HCT116 (cell line): Measurements from ENCODE around the gene C11orf42. TPM values are rescaled to one million over a fixed set of nuclear protein-coding genes. Genes with fewer than 3 reads are reported as not detected.

ENCODE experiments used
- ATAC-seq: fragments of 200-7000 bp; cut with Tn5 transposase; 2 replicates; pipeline ENCODE4 v1.9.1; 2020; ENCODE audit warnings: mild to moderate bottlenecking, moderate library complexity
- BruUV-seq: library from RNA; stranded (reverse); fragments of 400-500 nt; replicated peaks from 2 replicates; lab custom pipeline; 2021; lab: Mats Ljungman, UMichigan
- CTCF ChIA-PET: fragments of 300-600 bp; sonication (Branson Sonifier 250); formaldehyde crosslinking; loops from one replicate; lab custom pipeline; 2021; ENCODE audit warnings: antibody characterized with exemption; lab: Charles Lee
- POLR2A ChIA-PET: fragments of 300-600, 350-600 bp; sonication (Branson Sonifier 250); formaldehyde crosslinking; loops from one replicate; lab custom pipeline; 2021; ENCODE audit warnings: antibody characterized with exemption; lab: Charles Lee
- RAD21 ChIA-PET, 2 experiments: fragments of 300-600 bp; sonication (Branson Sonifier 250); formaldehyde crosslinking; loops; one replicate each; lab custom pipeline; 2023; ENCODE audit warnings: low total read pairs in 2 of 2; ENCODE audit not compliant: uncharacterized antibody in 2 of 2, unreplicated experiment in 2 of 2, low non-redundant PET in 1 of 2; lab: Charles Lee
- DNase-seq: peaks from one replicate; pipeline ENCODE4 v3.0.0-alpha.2; 2010; ENCODE audit warnings: low read depth, low spot score
- H2AFZ ChIP-seq: fragments of 200-600 bp; shearing (Covaris generic), sonication (generic); 2 replicates; pipeline ENCODE4 v1.6.1; 2017; ENCODE audit warnings: low read depth, mixed run types, mixed read lengths, antibody characterized with exemption, low read length; ENCODE audit not compliant: poor library complexity, severe bottlenecking
- H3K27ac ChIP-seq: 2 replicates; pipeline ENCODE4 v1.5.1; 2012; ENCODE audit warnings: low read depth, low read length
- H3K27me3 ChIP-seq: fragments of 200-600 bp; sonication (generic); 2 replicates; pipeline ENCODE4 v1.6.1; 2016; ENCODE audit warnings: mixed run types, low read length, mixed read lengths; ENCODE audit not compliant: insufficient read depth
- H3K36me3 ChIP-seq, 2 experiments: fragments of 200-500 bp in 1 of 2; fragments of 200-600 bp in 1 of 2; sonication (Bioruptor generic) in 1 of 2; sonication (generic) in 1 of 2; 2 replicates each; pipeline versions ENCODE4 v1.5.1 to v1.6.1; 2014 to 2016; ENCODE audit warnings: low read length in 2 of 2, inconsistent platforms in 1 of 2, mixed read lengths in 1 of 2, mixed run types in 1 of 2; ENCODE audit not compliant: insufficient read depth in 2 of 2, control insufficient read depth in 1 of 2
- H3K4me1 ChIP-seq, 2 experiments: fragments of 200-600 bp in 1 of 2; sonication (generic) in 1 of 2; 2 replicates each; pipeline versions ENCODE4 v1.5.1 to v1.6.1; 2012 to 2017; ENCODE audit warnings: low read length in 2 of 2, inconsistent platforms in 1 of 2, mild to moderate bottlenecking in 1 of 2, mixed read lengths in 1 of 2, mixed run types in 1 of 2, moderate library complexity in 1 of 2; ENCODE audit not compliant: insufficient read depth in 2 of 2, control insufficient read depth in 1 of 2
- H3K4me2 ChIP-seq: fragments of 200-600 bp; sonication (generic); 2 replicates; pipeline ENCODE4 v1.6.1; 2017; ENCODE audit warnings: mixed run types, low read length, mixed read lengths
- H3K4me3 ChIP-seq, 2 experiments: fragments of 200-600 bp in 1 of 2; sonication (generic) in 1 of 2; replicated peaks in 1 of 2; 2 replicates each; pipeline ENCODE4 v1.5.1; 2011 to 2016; ENCODE audit warnings: low read length in 2 of 2, control low read depth in 1 of 2, low read depth in 1 of 2, mild to moderate bottlenecking in 1 of 2, mixed read lengths in 1 of 2, mixed run types in 1 of 2
- H3K79me2 ChIP-seq: fragments of 200-600 bp; sonication (generic); 2 replicates; pipeline ENCODE4 v1.6.1; 2017; ENCODE audit warnings: mild to moderate bottlenecking, mixed run types, low read length, moderate library complexity, mixed read lengths; ENCODE audit not compliant: insufficient read depth
- H3K9ac ChIP-seq: fragments of 200-600 bp; sonication (generic); 2 replicates; pipeline ENCODE4 v1.6.1; 2016; ENCODE audit warnings: low read length, mixed read lengths
- H3K9me2 ChIP-seq: fragments of 200-600 bp; sonication (generic), shearing (Covaris generic); 2 replicates; pipeline ENCODE4 v1.6.1; 2017; ENCODE audit warnings: mixed run types, mild to moderate bottlenecking, moderate library complexity; ENCODE audit not compliant: insufficient read depth
- H3K9me3 ChIP-seq, 2 experiments: fragments of 200-500 bp in 1 of 2; fragments of 200-600 bp in 1 of 2; sonication (Bioruptor generic) in 1 of 2; sonication (generic) in 1 of 2; 2 replicates each; pipeline ENCODE4 v1.6.1; 2014 to 2017; ENCODE audit warnings: low read length in 2 of 2, mixed read lengths in 2 of 2, inconsistent platforms in 1 of 2, low read depth in 1 of 2, mild to moderate bottlenecking in 1 of 2, mixed run types in 1 of 2, moderate library complexity in 1 of 2; ENCODE audit not compliant: control insufficient read depth in 1 of 2, insufficient read depth in 1 of 2
- H4K20me1 ChIP-seq: fragments of 200-600 bp; sonication (generic), shearing (Covaris generic); 2 replicates; pipeline ENCODE4 v1.6.1; 2017; ENCODE audit warnings: mixed run types, mild to moderate bottlenecking, moderate library complexity; ENCODE audit not compliant: insufficient read depth
- CTCF ChIP-seq, 3 experiments: fragments of 200-600 bp in 1 of 3; sonication (generic) in 1 of 3; IDR thresholded peaks in 2 of 3; conservative IDR thresholded peaks in 1 of 3; 2 replicates each; pipeline ENCODE4 v1.5.1; 2012 to 2017; ENCODE audit warnings: low read depth in 2 of 3, low read length in 2 of 3, antibody characterized with exemption in 1 of 3, borderline replicate concordance in 1 of 3, control low read depth in 1 of 3, mild to moderate bottlenecking in 1 of 3, mixed read lengths in 1 of 3, mixed run types in 1 of 3, moderate library complexity in 1 of 3; ENCODE audit not compliant: insufficient read depth in 1 of 3
- EZH2 ChIP-seq: fragments of 200-600 bp; sonication (generic); IDR thresholded peaks from 2 replicates; pipeline ENCODE4 v1.6.1; 2017; ENCODE audit warnings: antibody characterized with exemption, mixed run types
- JUND ChIP-seq: IDR thresholded peaks from 2 replicates; pipeline ENCODE4 v1.6.1; 2012
- MAX ChIP-seq: IDR thresholded peaks from 2 replicates; pipeline ENCODE4 v1.6.1; 2012
- POLR2A ChIP-seq: IDR thresholded peaks from 2 replicates; pipeline ENCODE4 v1.7.0; 2011; ENCODE audit warnings: borderline replicate concordance; ENCODE audit not compliant: insufficient read depth, insufficient read length; ENCODE audit errors: extremely low read depth
- RAD21 ChIP-seq: IDR thresholded peaks from 2 replicates; pipeline ENCODE4 v1.6.1; 2012; ENCODE audit warnings: low read depth, mild to moderate bottlenecking
- SIN3A ChIP-seq: IDR thresholded peaks from 2 replicates; pipeline ENCODE4 v1.6.1; 2012; ENCODE audit warnings: low read depth
- SP1 ChIP-seq: IDR thresholded peaks from 2 replicates; pipeline ENCODE4 v1.6.1; 2012; ENCODE audit warnings: low read depth
- SRF ChIP-seq: IDR thresholded peaks from 2 replicates; pipeline ENCODE4 v1.6.1; 2012; ENCODE audit warnings: low read depth
- TCF7L2 ChIP-seq: IDR thresholded peaks from 2 replicates; pipeline ENCODE4 v1.7.0; 2011; ENCODE audit warnings: borderline replicate concordance, inconsistent platforms; ENCODE audit not compliant: insufficient read depth, insufficient read length; ENCODE audit errors: extremely low read depth
- ZFX ChIP-seq: fragments of 450-650 bp; IDR thresholded peaks from 2 replicates; pipeline ENCODE4 v1.6.1; 2017
- intact Hi-C: fragments of 100-400 bp; cut with micrococcal nuclease; formaldehyde crosslinking; loops from 2 replicates; pipeline ENCODE4 v1.10.0; 2022
- total RNA-seq: library from RNA; stranded (reverse); gene quantifications from one replicate; pipeline ENCODE4 v1.2.1, GENCODE V29; 2021; ENCODE audit not compliant: unreplicated experiment

C11orf42 gene
- total RNA-seq, 1 experiment from 2014 or later: not detected

GRCh38 chr11:6196396-6196795 lies 9.0 kb upstream of the C11orf42 start:
- POLR2A ChIA-PET: no interaction called here
- Histone ChIP-seq H3K36me3 (no peaks in the 10 kb centered on the region), H3K4me3 (no peak overlapping the region), H3K9me3 (no peaks in the 10 kb centered on the region), H3K27me3 (peaks cover 50% of the 10 kb centered on the region), H3K4me1 (no peaks in the 10 kb centered on the region), H2AFZ (no peak overlapping the region), H3K9me2 (no peaks in the 10 kb centered on the region), H3K4me2 (no peak overlapping the region)
- intact Hi-C loops: no loop called here
- DNase-seq (no peak), ATAC-seq (no peak)
- no TSS peak for BruUV-seq
- CTCF ChIA-PET: no interaction called here
- TF ChIP-seq RAD21 (no peak), CTCF (IDR thresholded peaks at IDR 0.05 in 2 of 3, conservative IDR thresholded peaks at IDR 0.05 in 1 of 3; ENCODE audit: borderline replicate concordance in 1 of 3, insufficient read depth in 1 of 3, low read depth in 2 of 3, low read length in 2 of 3) (no peak), TCF7L2 (no peak), MAX (no peak), SP1 (no peak), POLR2A (no peak), SIN3A (no peak), SRF (no peak), ZFX (no peak), EZH2 (no peak), JUND (no peak)
- TF ChIP-seq, all 23 proteins: peak for 0
- H4K20me1 ChIP-seq: no peaks in the 10 kb centered on the region
- no peaks in the 10 kb centered on the region for H3K79me2 ChIP-seq
- no peak overlapping the region for H3K9ac ChIP-seq
- no peak overlapping the region for H3K27ac ChIP-seq
- RAD21 ChIA-PET: no interaction called here
